Measurements from ENCODE around the gene ERCC6.

Gene ERCC6

GRCh38 chr10:49512121-49512809 lies 26.7 kb downstream of the ERCC6 start:
- Histone ChIP-seq H3K36me3 (ENCODE audit: insufficient read depth, insufficient read length, low read length) (peaks cover 6% of the 10 kb centered on the region), H3K4me3 (ENCODE audit: insufficient read length, low read depth) (no peak overlapping the region), H3K27me3 (ENCODE audit: insufficient read depth, insufficient read length) (no peaks in the 10 kb centered on the region), H3K9me3 (ENCODE audit: insufficient read depth, low read length) (no peaks in the 10 kb centered on the region), H3K9ac (ENCODE audit: insufficient read length, low read depth) (no peak overlapping the region), H3K4me1 (ENCODE audit: insufficient read depth, insufficient read length) (no peaks in the 10 kb centered on the region)
- peak; percentile 15 for DNase-seq (ENCODE audit: low read depth, low spot score)
- TF ChIP-seq ZNF274 (IDR thresholded peaks at IDR 0.05; ENCODE audit: low read depth, low read length): no peak
- TF ChIP-seq SUZ12 (IDR thresholded peaks at IDR 0.05; ENCODE audit: extremely low read depth, insufficient read depth, insufficient read length): no peak

GRCh38 chr10:49509771-49510303 lies 29.1 kb downstream of the ERCC6 start:
- no peaks in the 10 kb centered on the region for H3K9me3 ChIP-seq (ENCODE audit: insufficient read depth, low read length)
- TF ChIP-seq ZNF274 (IDR thresholded peaks at IDR 0.05; ENCODE audit: low read depth, low read length): no peak
- no peak for TF ChIP-seq YY1 (IDR thresholded peaks at IDR 0.05; ENCODE audit: insufficient read depth, insufficient read length)
- no peak for TF ChIP-seq SUZ12 (IDR thresholded peaks at IDR 0.05; ENCODE audit: extremely low read depth, insufficient read depth, insufficient read length)

GRCh38 chr10:49508654-49509053 lies 30.3 kb downstream of the ERCC6 start:
- Histone ChIP-seq H3K36me3 (ENCODE audit: insufficient read depth, insufficient read length, low read length) (no peaks in the 10 kb centered on the region), H3K4me3 (ENCODE audit: insufficient read length, low read depth) (no peak overlapping the region), H3K9ac (ENCODE audit: insufficient read length, low read depth) (no peak overlapping the region), H3K27me3 (ENCODE audit: insufficient read depth, insufficient read length) (no peaks in the 10 kb centered on the region), H3K9me3 (ENCODE audit: insufficient read depth, low read length) (no peaks in the 10 kb centered on the region), H3K4me1 (ENCODE audit: insufficient read depth, insufficient read length) (no peaks in the 10 kb centered on the region)
- TF ChIP-seq ZNF274 (IDR thresholded peaks at IDR 0.05; ENCODE audit: low read depth, low read length) (no peak), SUZ12 (IDR thresholded peaks at IDR 0.05; ENCODE audit: extremely low read depth, insufficient read depth, insufficient read length) (no peak), YY1 (IDR thresholded peaks at IDR 0.05; ENCODE audit: insufficient read depth, insufficient read length) (no peak)
- DNase-seq (ENCODE audit: low read depth, low spot score): no peak

More at GRCh38 chr10:49509771-49510303, 29.1 kb downstream of the ERCC6 start:
- DNase-seq (ENCODE audit: low read depth, low spot score): no peak
- Histone ChIP-seq H3K4me1 (ENCODE audit: insufficient read depth, insufficient read length) (no peaks in the 10 kb centered on the region), H3K27me3 (ENCODE audit: insufficient read depth, insufficient read length) (no peaks in the 10 kb centered on the region), H3K9ac (ENCODE audit: insufficient read length, low read depth) (no peak overlapping the region), H3K4me3 (ENCODE audit: insufficient read length, low read depth) (no peak overlapping the region), H3K36me3 (ENCODE audit: insufficient read depth, insufficient read length, low read length) (no peaks in the 10 kb centered on the region)

GRCh38 chr10:49508249-49508648 lies 30.7 kb downstream of the ERCC6 start:
- H3K27me3 ChIP-seq (ENCODE audit: insufficient read depth, insufficient read length): no peaks in the 10 kb centered on the region
- no peak overlapping the region for H3K9ac ChIP-seq (ENCODE audit: insufficient read length, low read depth)
- H3K9me3 ChIP-seq (ENCODE audit: insufficient read depth, low read length): no peaks in the 10 kb centered on the region
- no peaks in the 10 kb centered on the region for H3K4me1 ChIP-seq (ENCODE audit: insufficient read depth, insufficient read length)
- TF ChIP-seq ZNF274 (IDR thresholded peaks at IDR 0.05; ENCODE audit: low read depth, low read length): no peak
- no peak for TF ChIP-seq SUZ12 (IDR thresholded peaks at IDR 0.05; ENCODE audit: extremely low read depth, insufficient read depth, insufficient read length)
- TF ChIP-seq YY1 (IDR thresholded peaks at IDR 0.05; ENCODE audit: insufficient read depth, insufficient read length): no peak
- DNase-seq (ENCODE audit: low read depth, low spot score): no peak
- H3K36me3 ChIP-seq (ENCODE audit: insufficient read depth, insufficient read length, low read length): no peaks in the 10 kb centered on the region
- H3K4me3 ChIP-seq (ENCODE audit: insufficient read length, low read depth): no peak overlapping the region

- Histone ChIP-seq H3K27me3 (ENCODE audit: insufficient read depth, insufficient read length) (no peaks in the 10 kb centered on the region), H3K4me1 (ENCODE audit: insufficient read depth, insufficient read length) (no peaks in the 10 kb centered on the region), H3K9me3 (ENCODE audit: insufficient read depth, low read length) (no peaks in the 10 kb centered on the region), H3K36me3 (ENCODE audit: insufficient read depth, insufficient read length, low read length) (no peaks in the 10 kb centered on the region), H3K9ac (ENCODE audit: insufficient read length, low read depth) (no peak overlapping the region), H3K4me3 (ENCODE audit: insufficient read length, low read depth) (no peak overlapping the region)
- TF ChIP-seq YY1 (IDR thresholded peaks at IDR 0.05; ENCODE audit: insufficient read depth, insufficient read length) (no peak), SUZ12 (IDR thresholded peaks at IDR 0.05; ENCODE audit: extremely low read depth, insufficient read depth, insufficient read length) (no peak), ZNF274 (IDR thresholded peaks at IDR 0.05; ENCODE audit: low read depth, low read length) (no peak)
- no peak for DNase-seq (ENCODE audit: low read depth, low spot score)
Observed at GRCh38 chr10:49505589-49505988, 33.3 kb downstream of the ERCC6 start.

GRCh38 chr10:49505076-49505475 lies 33.8 kb downstream of the ERCC6 start:
- Histone ChIP-seq H3K9me3 (ENCODE audit: insufficient read depth, low read length) (no peaks in the 10 kb centered on the region), H3K9ac (ENCODE audit: insufficient read length, low read depth) (no peak overlapping the region), H3K4me1 (ENCODE audit: insufficient read depth, insufficient read length) (no peaks in the 10 kb centered on the region), H3K27me3 (ENCODE audit: insufficient read depth, insufficient read length) (no peaks in the 10 kb centered on the region), H3K36me3 (ENCODE audit: insufficient read depth, insufficient read length, low read length) (no peaks in the 10 kb centered on the region), H3K4me3 (ENCODE audit: insufficient read length, low read depth) (no peak overlapping the region)
- DNase-seq (ENCODE audit: low read depth, low spot score): no peak
- TF ChIP-seq ZNF274 (IDR thresholded peaks at IDR 0.05; ENCODE audit: low read depth, low read length): no peak
- no peak for TF ChIP-seq YY1 (IDR thresholded peaks at IDR 0.05; ENCODE audit: insufficient read depth, insufficient read length)

GRCh38 chr10:49504528-49504927 lies 34.4 kb downstream of the ERCC6 start:
- TF ChIP-seq ZNF274 (IDR thresholded peaks at IDR 0.05; ENCODE audit: low read depth, low read length) (no peak), SUZ12 (IDR thresholded peaks at IDR 0.05; ENCODE audit: extremely low read depth, insufficient read depth, insufficient read length) (no peak), YY1 (IDR thresholded peaks at IDR 0.05; ENCODE audit: insufficient read depth, insufficient read length) (no peak)
- no peak overlapping the region for H3K4me3 ChIP-seq (ENCODE audit: insufficient read length, low read depth)
- no peaks in the 10 kb centered on the region for H3K4me1 ChIP-seq (ENCODE audit: insufficient read depth, insufficient read length)
- no peak for DNase-seq (ENCODE audit: low read depth, low spot score)
- no peak overlapping the region for H3K9ac ChIP-seq (ENCODE audit: insufficient read length, low read depth)
- H3K27me3 ChIP-seq (ENCODE audit: insufficient read depth, insufficient read length): no peaks in the 10 kb centered on the region
- no peaks in the 10 kb centered on the region for H3K9me3 ChIP-seq (ENCODE audit: insufficient read depth, low read length)
- no peaks in the 10 kb centered on the region for H3K36me3 ChIP-seq (ENCODE audit: insufficient read depth, insufficient read length, low read length)
